GM19193 (cell line): Measurements from ENCODE around the gene PAM16.

Source experiments
- POLR2A ChIP-seq: IDR thresholded peaks from 4 replicates; pipeline ENCODE4 v1.6.1; 2011; ENCODE audit not compliant: insufficient read depth, insufficient read length; ENCODE audit errors: extremely low read depth

Gene PAM16

GRCh38 chr16:4352843-4353242 lies 1.7 kb upstream of the PAM16 start:
- TF ChIP-seq POLR2A: no peak

DNA sequence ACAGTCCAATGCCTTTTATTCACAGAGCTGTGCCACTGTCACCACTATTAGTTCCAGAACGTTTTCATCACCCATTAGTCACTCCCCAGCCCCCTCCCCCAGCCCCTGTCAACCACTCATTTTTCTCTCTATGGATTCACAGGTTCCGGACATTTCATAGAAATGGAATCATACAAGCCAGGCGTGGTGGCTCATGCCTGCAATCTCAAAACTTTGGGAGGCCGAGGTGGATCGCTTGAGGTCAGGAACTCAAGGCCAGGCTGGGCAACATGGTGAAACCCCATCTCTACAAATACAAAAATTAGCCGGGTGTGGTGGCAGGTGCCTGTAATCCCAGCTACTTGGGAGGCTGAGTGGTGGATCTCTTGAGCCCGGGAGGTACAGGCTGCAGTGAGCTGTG lies 759 bp upstream of the PAM16 start:
- TF ChIP-seq POLR2A: no peak

GRCh38 chr16:4350365-4350786 lies 745 bp downstream of the PAM16 start:
- TF ChIP-seq POLR2A: no peak

GRCh38 chr16:4349332-4349731 lies 1.8 kb downstream of the PAM16 start:
- TF ChIP-seq POLR2A: no peak

- no peak for TF ChIP-seq POLR2A
Observed at GRCh38 chr16:4347765-4348509, 3.2 kb downstream of the PAM16 start.

DNA sequence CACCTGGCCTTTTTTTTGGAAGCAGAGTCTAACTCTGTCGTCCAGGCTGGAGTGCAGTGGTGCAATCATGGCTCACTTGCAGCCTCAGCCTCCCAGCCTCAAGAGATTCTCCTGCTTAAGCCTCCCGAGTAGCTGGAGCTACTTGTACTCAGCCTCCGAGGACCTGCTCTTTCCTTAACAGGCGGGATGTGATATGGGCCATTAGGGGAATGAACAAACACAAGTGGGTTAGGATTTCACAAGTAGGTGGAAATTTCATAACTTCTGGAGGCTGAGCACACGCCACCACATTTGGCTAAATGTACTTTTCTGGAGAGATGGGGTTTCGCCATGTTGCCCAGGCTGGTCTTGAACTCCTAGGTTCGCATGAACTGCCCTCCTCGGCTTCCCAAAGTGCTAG lies 4.1 kb downstream of the PAM16 start:
- TF ChIP-seq POLR2A: no peak

DNA sequence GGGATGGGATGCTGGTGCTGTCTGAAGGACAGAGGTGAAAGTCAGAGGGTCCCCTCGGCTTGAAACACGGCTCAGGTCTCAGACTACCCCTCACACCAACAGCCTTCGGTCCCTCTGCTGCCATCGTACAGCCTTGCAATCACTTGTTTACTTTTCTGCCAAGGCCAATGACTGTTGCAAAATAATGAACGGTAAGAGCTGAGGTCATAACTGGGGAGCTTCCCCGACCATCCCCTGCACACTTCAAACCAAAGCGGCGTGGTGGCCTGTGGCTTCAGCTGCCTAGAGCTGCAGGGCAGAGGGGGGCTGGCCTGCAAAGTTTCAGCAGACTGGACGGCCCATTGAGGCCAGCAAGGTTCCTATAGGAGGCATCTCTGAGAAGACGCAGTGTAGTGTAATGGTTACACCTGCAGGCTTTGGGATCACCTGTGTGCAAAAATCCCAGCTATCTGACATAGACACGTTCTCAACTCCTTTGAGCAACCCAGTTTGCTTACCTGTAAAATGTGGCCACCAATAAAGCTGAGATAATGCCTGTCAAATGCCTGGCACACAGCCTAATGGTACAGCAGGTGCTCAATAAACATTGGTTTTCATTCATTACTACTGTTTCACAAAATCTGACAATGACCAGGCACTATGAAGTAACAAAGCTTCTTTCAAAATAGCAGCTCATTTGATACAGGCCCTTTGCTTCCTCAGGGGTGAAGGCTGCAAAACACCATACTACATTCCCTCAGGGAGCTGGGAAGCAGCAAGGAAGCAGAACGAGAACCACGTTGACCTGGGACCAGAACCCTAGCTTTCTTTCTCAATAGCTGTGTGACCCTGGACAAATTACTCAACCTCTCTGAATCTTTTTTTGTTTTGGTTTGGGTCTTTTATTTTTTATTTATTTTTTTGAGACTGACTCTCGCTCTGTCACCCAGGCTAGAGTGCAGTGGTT lies 5.0 kb downstream of the PAM16 start:
- no peak for TF ChIP-seq POLR2A

DNA sequence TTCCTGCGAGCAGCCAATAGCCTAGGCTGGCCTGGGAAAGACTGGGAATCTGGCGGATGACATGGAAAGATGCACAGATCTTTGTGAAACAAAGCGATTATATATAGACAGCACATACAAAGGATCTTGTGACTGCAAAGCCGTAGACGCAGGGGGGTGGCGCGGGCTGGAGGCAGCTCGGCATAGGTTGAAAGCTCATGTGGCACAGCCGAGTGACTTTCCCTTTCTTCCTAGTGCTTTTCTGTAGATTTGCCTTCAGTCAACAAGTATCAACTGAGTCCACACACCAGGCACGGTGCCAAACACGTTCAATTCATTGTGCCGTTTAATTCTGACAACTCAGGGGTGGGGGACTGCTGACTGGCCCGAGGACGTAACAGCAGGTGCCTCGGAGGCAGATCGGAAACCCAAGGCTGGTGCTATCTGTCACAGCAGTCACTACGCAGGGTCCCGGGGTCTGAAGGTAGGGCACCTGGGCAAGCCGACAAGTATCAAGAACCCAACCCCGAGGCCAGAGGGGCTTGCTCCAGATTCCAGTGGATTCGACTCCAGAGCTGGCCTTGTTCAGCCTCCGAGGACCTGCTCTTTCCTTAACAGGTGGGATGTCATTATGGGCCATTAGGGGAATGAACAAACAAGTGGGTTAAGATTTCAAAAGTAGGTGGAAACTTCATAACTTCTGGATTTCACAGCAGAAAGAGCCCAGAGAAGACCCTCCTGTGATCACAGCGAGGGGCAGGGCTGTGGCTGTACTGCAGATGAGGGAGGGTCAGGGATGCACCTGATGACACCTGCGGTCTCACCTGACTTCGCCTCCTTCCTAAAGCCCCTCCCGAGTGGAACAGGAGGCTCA lies 5.9 kb downstream of the PAM16 start:
- TF ChIP-seq POLR2A: no peak

GRCh38 chr16:4342866-4343744 lies 8.0 kb downstream of the PAM16 start:
- no peak for TF ChIP-seq POLR2A

- no peak for TF ChIP-seq POLR2A
Observed at GRCh38 chr16:4341250-4341649, 9.9 kb downstream of the PAM16 start.

- TF ChIP-seq POLR2A: no peak
Observed at GRCh38 chr16:4340443-4340842, 10.7 kb downstream of the PAM16 start.

GRCh38 chr16:4339909-4340308 lies 11.2 kb downstream of the PAM16 start:
- no peak for TF ChIP-seq POLR2A

GRCh38 chr16:4339455-4339854 lies 11.7 kb downstream of the PAM16 start:
- no peak for TF ChIP-seq POLR2A

GRCh38 chr16:4338712-4339299 lies 12.3 kb downstream of the PAM16 start:
- no peak for TF ChIP-seq POLR2A

DNA sequence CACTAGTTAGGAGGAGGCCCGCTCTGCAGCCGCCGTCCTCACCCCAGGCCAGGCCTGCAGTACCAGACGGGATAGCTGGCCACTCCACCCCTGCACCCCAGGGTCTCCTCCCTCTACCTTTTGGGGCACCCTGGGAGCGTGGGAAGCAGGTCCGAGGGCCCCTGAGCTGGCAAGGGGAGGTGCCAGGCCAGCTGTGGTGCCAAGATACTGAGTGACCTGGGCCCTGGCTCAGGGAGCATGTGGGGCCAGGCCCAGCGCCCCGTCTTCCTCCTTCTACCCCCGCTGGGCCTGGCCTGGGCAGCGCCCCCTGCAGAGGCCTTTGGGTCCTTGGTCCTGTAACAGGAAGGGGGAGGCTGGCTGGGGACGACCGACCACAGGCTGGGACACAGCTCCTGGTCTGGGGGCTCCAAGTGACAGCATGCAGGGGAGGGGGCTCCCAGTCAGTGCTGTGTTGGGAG lies 13.0 kb downstream of the PAM16 start:
- TF ChIP-seq POLR2A: no peak
